NT2/D1 (cell line): ENCODE data around the gene UGT1A9.

Experiments used
- DNase-seq: peaks from one replicate; pipeline ENCODE4 v3.0.0-alpha.2; 2011; ENCODE audit warnings: low read depth, low spot score
- H3K27me3 ChIP-seq: 2 replicates; pipeline ENCODE4 v1.6.0; 2011; ENCODE audit warnings: mild to moderate bottlenecking; ENCODE audit not compliant: insufficient read length, insufficient read depth
- H3K36me3 ChIP-seq: 2 replicates; pipeline ENCODE4 v1.6.1; 2011; ENCODE audit warnings: mild to moderate bottlenecking, low read length, mixed read lengths; ENCODE audit not compliant: insufficient read depth, insufficient read length
- H3K4me1 ChIP-seq: 2 replicates; pipeline ENCODE4 v1.5.1; 2011; ENCODE audit not compliant: insufficient read depth, insufficient read length
- H3K4me3 ChIP-seq: 2 replicates; pipeline ENCODE4 v1.5.1; 2011; ENCODE audit warnings: low read depth; ENCODE audit not compliant: insufficient read length
- H3K9ac ChIP-seq: 2 replicates; pipeline ENCODE4 v1.6.0; 2011; ENCODE audit warnings: low read depth; ENCODE audit not compliant: insufficient read length
- H3K9me3 ChIP-seq: 2 replicates; pipeline ENCODE4 v1.5.1; 2011; ENCODE audit warnings: mild to moderate bottlenecking, low read length; ENCODE audit not compliant: insufficient read depth
- SUZ12 ChIP-seq: IDR thresholded peaks from 2 replicates; pipeline ENCODE4 v1.6.1; 2011; ENCODE audit not compliant: insufficient read length, insufficient read depth; ENCODE audit errors: extremely low read depth
- YY1 ChIP-seq: IDR thresholded peaks from 2 replicates; pipeline ENCODE4 v1.6.1; 2011; ENCODE audit not compliant: insufficient read length, insufficient read depth
- ZNF274 ChIP-seq: IDR thresholded peaks from 2 replicates; pipeline ENCODE4 v1.6.1; 2011; ENCODE audit warnings: mild to moderate bottlenecking, low read depth, low read length

Gene UGT1A9

GRCh38 chr2:233821709-233822100, 150.0 kb downstream of the UGT1A9 start:
- no peak overlapping the region for H3K9ac ChIP-seq
- H3K36me3 ChIP-seq = no peaks in the 10 kb centered on the region
- no peak for DNase-seq
- H3K27me3 ChIP-seq = peaks cover 2% of the 10 kb centered on the region
- H3K4me1 ChIP-seq = peaks cover 7% of the 10 kb centered on the region
- no peaks in the 10 kb centered on the region for H3K9me3 ChIP-seq
- TF ChIP-seq SUZ12 = no peak
- no peak for TF ChIP-seq YY1
- TF ChIP-seq ZNF274 = no peak
- no peak overlapping the region for H3K4me3 ChIP-seq

GRCh38 chr2:233822101-233822771, 150.5 kb downstream of the UGT1A9 start:
- Histone ChIP-seq H3K4me1 (peaks cover 7% of the 10 kb centered on the region), H3K9me3 (no peaks in the 10 kb centered on the region), H3K36me3 (no peaks in the 10 kb centered on the region), H3K4me3 (no peak overlapping the region), H3K9ac (no peak overlapping the region), H3K27me3 (peaks cover 2% of the 10 kb centered on the region)
- TF ChIP-seq SUZ12 (no peak), YY1 (no peak), ZNF274 (no peak)
- no peak for DNase-seq
